SH-SY5Y (cell line): ENCODE results near the gene C1QL2.

Experiments
- GATA2 ChIP-seq: IDR thresholded peaks from 2 replicates; pipeline ENCODE4 v1.6.1; 2011; ENCODE audit warnings: mild to moderate bottlenecking, low read depth, low read length
- GATA3 ChIP-seq: IDR thresholded peaks from 2 replicates; pipeline ENCODE4 v1.6.1; 2011; ENCODE audit warnings: low read depth, mild to moderate bottlenecking, low read length, moderate library complexity

DNA sequence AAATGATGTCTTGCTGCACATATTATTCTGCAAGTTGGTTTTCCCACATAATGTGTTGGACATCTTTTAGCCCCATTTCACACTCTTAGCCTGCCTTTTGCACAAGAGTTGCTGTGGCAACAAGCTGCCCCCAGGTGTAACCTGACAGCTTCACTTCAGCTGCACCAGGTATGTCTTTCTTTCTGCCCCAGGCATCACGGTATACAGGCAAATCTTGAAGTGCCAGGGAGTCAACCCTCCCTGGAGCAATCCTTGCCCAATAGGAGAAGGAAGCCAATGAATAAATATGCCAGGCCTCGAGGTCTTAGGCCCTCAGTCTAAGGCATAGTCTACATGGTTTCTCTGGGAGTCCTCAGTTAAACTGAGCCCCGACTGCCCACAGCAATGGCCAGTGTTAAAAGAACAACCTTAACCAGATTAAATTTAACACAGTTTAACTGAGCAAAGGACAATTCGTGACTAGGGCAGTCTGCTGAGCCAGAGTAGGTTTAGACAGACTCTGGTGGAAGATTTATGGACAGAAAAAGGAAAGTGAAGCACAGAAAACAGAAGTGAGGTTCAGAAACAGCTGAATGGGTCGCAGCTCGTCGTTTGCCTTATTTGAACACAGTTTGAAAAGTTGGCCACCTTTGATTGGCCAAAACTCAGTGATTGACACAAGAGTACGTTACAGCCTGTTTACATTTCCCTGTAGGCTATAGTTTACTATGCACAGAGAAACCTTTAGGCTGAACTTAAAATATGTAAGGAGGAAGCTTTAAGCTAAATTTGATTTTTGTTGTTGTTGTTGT, 32.0 kb upstream of the C1QL2 start:
- TF ChIP-seq GATA2 (no peak), GATA3 (no peak)
